Motor neuron (in vitro differentiated cells): ENCODE data around the gene RAB7A. TPM values are rescaled to one million over a fixed set of nuclear protein-coding genes. Genes with fewer than 3 reads are reported as not detected.
"Not testable (repeated sequence)": the region's sequence is repeated elsewhere in the genome, so short reads cannot be mapped to it uniquely, and the experiment has no call there.

ENCODE experiments used
- ATAC-seq, 8 experiments: fragments of 200-7000 bp; cut with Tn5 transposase; replicated peaks in 6 of 8; 2 replicates each; pipeline ENCODE4 v1.8.0; 2021; ENCODE audit warnings: mild to moderate bottlenecking in 8 of 8, moderate library complexity in 8 of 8
- H3K27ac ChIP-seq, 2 donors: fragments of 250-450 bp; sonication (Bioruptor Pico); 2 replicates each; pipeline ENCODE4 v1.9.0; 2021; ENCODE audit warnings: antibody characterized with exemption in 2 of 2, mild to moderate bottlenecking in 2 of 2, moderate library complexity in 1 of 2
- H3K4me1 ChIP-seq, 2 donors: fragments of 250-450 bp; sonication (Bioruptor Pico); replicated peaks in 1 of 2; 2 replicates each; pipeline ENCODE4 v1.6.1; 2021; ENCODE audit warnings: antibody characterized with exemption in 2 of 2, mild to moderate bottlenecking in 2 of 2, moderate library complexity in 1 of 2
- H3K4me3 ChIP-seq, 5 donors: fragments of 250-450 bp; sonication (Bioruptor Pico); 2 replicates each; pipeline ENCODE4 v1.9.0; 2021; ENCODE audit warnings: antibody characterized with exemption in 5 of 5, mild to moderate bottlenecking in 5 of 5, moderate library complexity in 4 of 5
- WGBS, 10 experiments: fragments of 450-650 bp; shearing (Covaris generic); methylation state at CpG; one replicate each; pipeline ENCODE4 v1.0.0; 2022; 5-methylcytosine and 5-hydroxymethylcytosine counted together
- in situ Hi-C, 9 experiments: fragments of 400-800 bp; cut with MboI; loops; one replicate each; pipeline ENCODE4 v1.15.0; 2021; ENCODE audit warnings: low sequenced_read_pairs in 9 of 9, low pct_unique_long_range_greater_than_20kb in 2 of 9; ENCODE audit not compliant: unreplicated experiment in 9 of 9
- total RNA-seq, 8 experiments: library from RNA; unstranded; fragments of 300-600 nt; gene quantifications; 2 replicates each; pipeline versions ENCODE4 v1.2.3 to v1.2.4, GENCODE V29; 2022

Gene RAB7A
- total RNA-seq, 8 experiments from 2014 or later: 33.4 to 133 (median 65.4) TPM

GRCh38 chr3:128723477-128723876 lies 2.5 kb upstream of the RAB7A start:
- in situ Hi-C loops: no loop called here
- WGBS, 10 experiments: 58 to 100% (median 71%) methylated on average over 1 to 6 of the region's 6 CpGs; no CpG with 5 or more reads in 4 of the 10 experiments
- H3K27ac ChIP-seq: no peak overlapping the region
- no peak overlapping the region for H3K4me3 ChIP-seq
- no peak for ATAC-seq
- peaks cover 9 to 20% of the 10 kb centered on the region in 2 donors for H3K4me1 ChIP-seq

- H3K27ac ChIP-seq: peak overlapping the region; percentile 26 to 42
- peak in 2 of 8 experiments; percentile 0 to 1 for ATAC-seq
- H3K4me3 ChIP-seq: no peak overlapping the region
- WGBS, 10 experiments: 28 to 100% (median 72%) methylated on average over 1 to 6 of the region's 7 CpGs; no CpG with 5 or more reads in 1 of the 10 experiments
- in situ Hi-C loops: no loop called here
- peaks cover 9 to 21% of the 10 kb centered on the region in 2 donors for H3K4me1 ChIP-seq
Measured at GRCh38 chr3:128725547-128726022, 398 bp upstream of the RAB7A start.

- Histone ChIP-seq H3K4me1 (peaks cover 9 to 16% of the 10 kb centered on the region in 2 donors), H3K4me3 (peak overlapping the region; percentile 72 to 87 (median 77)), H3K27ac (no peak overlapping the region)
- in situ Hi-C loops: no loop called here
- no peak for ATAC-seq
- WGBS, 10 experiments: 0 to 71% (median 20%) methylated on average over 1 to 4 of the region's 4 CpGs
Measured at GRCh38 chr3:128727059-128727458, 1.1 kb downstream of the RAB7A start.

GRCh38 chr3:128727485-128727884 lies 1.5 kb downstream of the RAB7A start:
- in situ Hi-C loops: no loop called here
- H3K27ac ChIP-seq: no peak overlapping the region

DNA sequence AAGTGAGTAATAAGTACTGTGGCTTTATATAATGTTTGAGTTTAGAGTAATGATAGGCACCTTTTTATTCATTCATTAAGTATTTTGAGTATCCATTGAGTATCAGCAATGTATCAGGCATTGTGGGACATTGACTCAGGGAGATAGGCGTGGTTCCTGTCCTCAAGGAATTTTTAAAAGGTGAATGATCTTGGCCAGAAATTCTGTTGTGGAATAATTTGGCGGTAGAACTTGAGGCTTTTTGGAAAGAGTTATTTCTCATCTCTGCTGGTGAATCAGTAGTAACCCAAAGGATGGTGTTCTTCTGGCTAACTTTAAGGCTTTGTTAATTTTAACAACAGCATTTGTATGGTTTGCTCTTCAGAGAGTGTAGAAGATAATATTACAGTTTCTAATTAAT lies 2.0 kb downstream of the RAB7A start:
- peaks cover 9 to 16% of the 10 kb centered on the region in 2 donors for H3K4me1 ChIP-seq
- 0 to 94% (median 51%) methylated on average over 1 to 2 of the region's 2 CpGs; no CpG with 5 or more reads in 2 of the 10 experiments for WGBS, 10 experiments
- in situ Hi-C loops: no loop called here

More at GRCh38 chr3:128727485-128727884, 1.5 kb downstream of the RAB7A start:
- Histone ChIP-seq H3K4me1 (peaks cover 9 to 16% of the 10 kb centered on the region in 2 donors), H3K4me3 (peak overlapping the region; percentile 72 to 87 (median 77))
- ATAC-seq: no peak
- 0 to 64% (median 38%) methylated on average over 1 to 6 of the region's 6 CpGs; no CpG with 5 or more reads in 1 of the 10 experiments for WGBS, 10 experiments

GRCh38 chr3:128728521-128728920 lies 2.5 kb downstream of the RAB7A start:
- in situ Hi-C loops, H3K4me3 ChIP-seq, ATAC-seq, H3K27ac ChIP-seq: not testable (repeated sequence)
- 60 to 98% (median 91%) methylated on average over 2 to 12 of the region's 13 CpGs; no CpG with 5 or more reads in 2 of the 10 experiments for WGBS, 10 experiments
- peaks cover 9 to 16% of the 10 kb centered on the region in 2 donors for H3K4me1 ChIP-seq

More for the DNA sequence above, 2.0 kb downstream of the RAB7A start:
- Histone ChIP-seq H3K27ac (no peak overlapping the region), H3K4me3 (peak overlapping the region in 3 of 5 donors; percentile 77 to 87 (median 84))
- no peak for ATAC-seq

DNA sequence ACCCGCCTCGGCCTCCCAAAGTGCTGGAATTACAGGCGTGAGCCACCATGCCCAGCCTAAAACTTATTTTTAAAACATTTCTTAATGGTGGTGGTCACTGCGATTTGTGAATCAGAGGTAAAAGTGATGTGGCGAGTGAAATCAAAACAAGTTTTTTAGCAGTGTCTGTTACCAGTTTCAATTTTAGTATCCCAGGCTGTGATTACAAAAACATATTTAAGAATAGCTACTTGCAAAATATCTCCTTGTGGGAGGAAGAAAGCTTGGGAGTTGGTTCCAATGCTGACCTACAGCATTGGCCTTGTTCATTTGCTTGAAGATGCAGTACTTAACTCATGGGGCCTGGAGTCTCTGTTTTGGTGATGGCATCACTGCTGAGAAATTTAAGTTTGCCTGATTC lies 4.5 kb downstream of the RAB7A start:
- WGBS, 10 experiments: 86 to 100% (median 98%) methylated on average over 1 to 5 of the region's 5 CpGs; no CpG with 5 or more reads in 4 of the 10 experiments
- ATAC-seq: no peak
- H3K27ac ChIP-seq: no peak overlapping the region
- no peak overlapping the region for H3K4me3 ChIP-seq
- H3K4me1 ChIP-seq: peaks cover 8 to 15% of the 10 kb centered on the region in 2 donors
- in situ Hi-C loops: no loop called here

GRCh38 chr3:128734523-128735189 lies 8.7 kb downstream of the RAB7A start:
- Histone ChIP-seq H3K27ac (no peak overlapping the region), H3K4me1 (peaks cover 0 to 5% of the 10 kb centered on the region in 2 donors), H3K4me3 (no peak overlapping the region)
- in situ Hi-C loops: no loop called here
- ATAC-seq: no peak
- 33 to 97% (median 90%) methylated on average over 1 to 3 of the region's 3 CpGs; no CpG with 5 or more reads in 2 of the 10 experiments for WGBS, 10 experiments

GRCh38 chr3:128735287-128735686 lies 9.3 kb downstream of the RAB7A start:
- in situ Hi-C loops: no loop called here
- ATAC-seq: no peak
- H3K4me1 ChIP-seq: peaks cover 0 to 5% of the 10 kb centered on the region in 2 donors
- no peak overlapping the region for H3K4me3 ChIP-seq
- no peak overlapping the region for H3K27ac ChIP-seq

DNA sequence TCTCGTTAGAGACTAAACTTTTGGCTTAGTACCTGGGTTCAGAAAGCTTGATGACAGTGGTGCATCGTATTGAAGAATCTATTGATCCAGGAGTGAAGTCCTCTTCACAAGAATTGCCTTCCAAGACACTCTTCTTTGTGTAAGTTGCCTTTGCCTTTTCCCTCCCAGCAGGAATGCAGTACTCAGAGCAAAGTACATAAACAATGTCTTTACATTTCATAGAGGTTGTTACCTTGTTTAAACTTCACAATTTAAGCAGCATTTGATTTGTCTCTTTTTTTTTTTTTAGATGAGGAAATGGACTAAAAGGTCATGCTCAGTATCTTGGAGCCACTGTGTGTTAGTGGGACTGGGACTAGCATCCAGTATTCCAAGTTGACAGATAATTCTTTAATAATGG lies 9.9 kb downstream of the RAB7A start:
- in situ Hi-C loops: no loop called here
- Histone ChIP-seq H3K27ac (no peak overlapping the region), H3K4me3 (no peak overlapping the region), H3K4me1 (peaks cover 0 to 5% of the 10 kb centered on the region in 2 donors)
- no peak for ATAC-seq
- 58 to 100% (median 83%) methylated on average over 1 to 2 of the region's 2 CpGs; no CpG with 5 or more reads in 2 of the 10 experiments for WGBS, 10 experiments

DNA sequence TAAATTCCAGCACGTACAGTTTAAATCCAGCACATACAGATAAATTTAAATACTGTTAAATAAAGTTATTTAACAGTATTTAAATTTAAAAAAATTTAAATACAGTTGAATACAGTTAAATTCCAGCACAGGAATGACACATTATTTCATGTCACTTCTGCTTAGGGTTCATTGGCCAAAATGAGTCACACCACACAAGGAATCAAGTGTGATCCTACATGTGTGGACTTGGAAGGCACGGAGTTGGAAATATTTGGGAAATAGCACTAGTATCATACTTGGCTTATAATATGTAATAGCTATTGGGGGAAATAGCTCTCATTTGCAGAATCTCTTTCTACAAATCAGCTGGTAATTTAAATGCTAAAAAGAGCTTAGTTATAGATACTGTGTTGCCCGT lies 10.6 kb downstream of the RAB7A start:
- Histone ChIP-seq H3K4me3 (no peak overlapping the region), H3K27ac (no peak overlapping the region), H3K4me1 (peaks cover 0 to 5% of the 10 kb centered on the region in 2 donors)
- in situ Hi-C loops: no loop called here
- peak in 2 of 8 experiments; percentile 27 to 41 for ATAC-seq
- 49 to 100% (median 86%) methylated on average over 1 to 3 of the region's 3 CpGs; no CpG with 5 or more reads in 1 of the 10 experiments for WGBS, 10 experiments

- WGBS, 10 experiments: 80 to 100% (median 100%) methylated on average over 1 of the region's 1 CpG; no CpG with 5 or more reads in 2 of the 10 experiments
- no peak for ATAC-seq
- Histone ChIP-seq H3K27ac (no peak overlapping the region), H3K4me3 (no peak overlapping the region), H3K4me1 (peaks cover 0 to 4% of the 10 kb centered on the region in 2 donors)
- in situ Hi-C loops: no loop called here
Measured at GRCh38 chr3:128740621-128741020, 14.6 kb downstream of the RAB7A start.

DNA sequence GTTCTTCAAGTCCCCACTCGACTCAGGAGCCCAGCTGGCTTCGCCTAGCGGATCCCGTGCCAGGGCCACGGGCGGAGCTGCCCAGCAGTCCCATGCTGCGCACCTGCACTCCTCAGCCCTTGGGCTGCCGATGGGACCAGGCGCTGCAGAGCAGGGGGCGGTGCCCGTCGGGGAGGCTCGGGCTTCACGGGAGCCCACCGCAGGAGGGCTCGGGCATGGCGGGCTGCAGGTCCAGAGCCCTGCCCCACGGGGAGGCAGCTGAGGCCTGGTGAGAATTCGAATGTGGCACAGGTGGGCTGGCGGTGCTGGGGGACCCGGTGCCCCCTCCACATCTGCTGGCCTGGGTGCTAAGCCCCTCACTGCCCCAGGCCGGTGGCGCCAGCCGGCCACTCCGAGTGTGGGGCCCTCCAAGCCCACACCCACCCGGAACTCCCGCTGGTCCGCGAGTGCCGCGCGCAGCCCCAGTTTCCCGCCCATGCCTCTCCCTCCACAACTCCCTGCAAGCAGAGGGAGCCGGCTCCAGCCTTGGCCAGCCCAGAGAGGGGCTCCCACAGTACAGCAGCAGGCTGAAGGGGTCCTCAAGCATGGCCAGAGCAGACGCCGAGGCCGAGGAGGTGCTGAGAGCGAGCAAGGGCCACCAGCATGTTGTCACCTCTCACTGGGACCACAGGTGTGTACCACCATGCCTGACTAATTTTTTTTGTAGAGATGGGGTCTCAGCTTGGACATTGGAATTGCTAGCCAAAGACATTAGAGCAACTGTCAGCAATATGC lies 17.0 kb downstream of the RAB7A start:
- Histone ChIP-seq H3K4me1 (no peaks in the 10 kb centered on the region), H3K27ac (no peak overlapping the region), H3K4me3 (no peak overlapping the region)
- WGBS, 10 experiments: 83 to 100% methylated on average over 4 to 6 of the region's 38 CpGs; no CpG with 5 or more reads in 8 of the 10 experiments
- peak in 1 of 8 experiments; percentile 11 for ATAC-seq
- in situ Hi-C loops: no loop called here
